GM19328 (cell line): ENCODE measurements around the gene INAFM2.

Source experiments
- ATAC-seq: cut with Tn5 transposase; IDR thresholded peaks from one replicate; pipeline ENCODE4 v1.9.1; 2021; ENCODE audit warnings: mild to moderate bottlenecking, moderate library complexity; ENCODE audit not compliant: unreplicated experiment

INAFM2 gene

DNA sequence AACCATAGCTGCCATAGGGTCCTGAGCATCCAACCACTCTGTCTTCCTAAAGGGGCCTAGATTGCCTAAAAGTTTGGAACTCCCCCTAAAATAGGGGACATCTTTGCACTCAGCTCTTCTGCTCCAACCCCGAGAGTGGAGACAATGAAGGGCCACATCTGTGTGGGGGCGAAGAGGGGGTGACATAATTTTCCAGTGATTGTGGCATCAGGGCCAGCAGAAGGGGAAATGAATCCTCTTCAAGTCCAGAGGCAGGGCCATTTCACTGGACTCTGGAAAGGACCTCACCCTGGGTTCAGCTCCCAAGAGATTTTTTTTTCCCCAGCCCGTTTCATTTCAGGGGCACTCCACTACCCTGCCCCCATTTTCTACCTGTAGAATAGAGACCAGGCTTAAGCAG is 36.0 kb upstream of the INAFM2 start:
- ATAC-seq = no peak

DNA sequence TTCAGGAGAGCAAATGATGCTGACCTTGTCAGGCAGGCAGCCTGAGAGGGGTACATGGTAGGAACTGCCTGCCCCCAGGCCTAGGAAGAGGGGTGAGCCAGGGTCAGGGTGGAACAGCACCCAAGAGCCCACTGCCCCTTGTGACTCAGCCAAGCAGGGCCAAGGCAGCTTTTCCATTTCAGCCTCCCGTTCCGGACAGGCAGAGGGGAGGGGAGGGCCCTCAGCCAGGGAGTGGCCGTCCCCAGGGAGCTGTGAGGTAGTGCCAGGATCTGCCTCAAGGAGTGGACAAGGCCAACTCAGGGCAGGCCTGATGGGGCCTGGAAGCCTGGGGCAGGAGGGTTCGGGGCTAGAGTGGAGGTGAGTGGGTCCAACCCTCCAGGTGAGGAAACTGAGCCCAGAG is 35.5 kb upstream of the INAFM2 start:
- ATAC-seq = no peak

DNA sequence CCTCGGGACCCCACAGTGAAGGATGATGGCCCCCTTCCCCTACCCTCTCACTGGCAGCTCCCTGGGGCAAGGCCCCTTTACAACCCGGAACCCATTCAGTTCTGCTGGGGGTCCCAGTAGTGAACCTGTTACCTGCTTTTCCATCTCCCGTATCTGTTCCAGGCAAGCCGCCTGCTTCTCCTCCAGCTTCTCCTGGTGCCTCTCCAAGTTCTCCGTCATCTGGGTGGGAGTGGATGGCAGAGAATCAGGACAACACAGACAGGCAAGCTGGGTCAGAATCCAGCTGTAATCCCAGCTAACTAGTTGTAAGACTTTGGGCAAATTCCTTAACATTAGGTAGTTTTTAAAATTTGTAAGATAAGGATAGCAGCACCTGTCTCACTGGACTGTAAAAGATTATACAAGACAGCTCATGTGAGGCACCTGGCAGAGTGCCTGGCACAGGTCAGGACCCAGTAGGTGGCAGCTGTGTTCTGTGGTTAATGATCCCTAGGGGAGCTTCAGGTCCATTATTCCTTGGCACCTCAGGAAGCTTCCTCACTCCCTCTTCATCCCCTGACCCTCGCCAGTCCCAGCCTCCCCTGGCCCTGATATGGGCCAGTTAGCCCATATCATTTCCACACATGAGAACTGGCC is 34.2 kb upstream of the INAFM2 start:
- ATAC-seq = no peak

DNA sequence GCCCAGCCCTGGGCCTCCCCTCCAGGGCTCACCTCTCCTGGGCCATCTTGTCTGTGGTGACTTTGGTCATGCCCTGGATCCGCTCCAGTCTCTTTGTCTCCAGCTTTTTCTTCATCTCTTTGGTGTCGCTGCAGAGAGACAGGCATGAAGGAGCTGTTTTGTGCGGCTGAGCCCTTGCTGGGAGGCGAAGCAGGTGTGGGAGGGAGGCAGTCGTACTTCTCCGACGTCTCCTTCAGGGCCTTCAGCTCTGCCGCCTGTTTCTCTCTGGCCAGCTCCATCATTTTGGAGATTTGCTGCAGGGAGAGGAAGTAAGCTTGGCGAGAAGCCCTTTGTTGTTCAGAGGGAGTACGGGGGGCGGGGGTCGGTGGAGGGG is 33.0 kb upstream of the INAFM2 start:
- ATAC-seq = no peak

DNA sequence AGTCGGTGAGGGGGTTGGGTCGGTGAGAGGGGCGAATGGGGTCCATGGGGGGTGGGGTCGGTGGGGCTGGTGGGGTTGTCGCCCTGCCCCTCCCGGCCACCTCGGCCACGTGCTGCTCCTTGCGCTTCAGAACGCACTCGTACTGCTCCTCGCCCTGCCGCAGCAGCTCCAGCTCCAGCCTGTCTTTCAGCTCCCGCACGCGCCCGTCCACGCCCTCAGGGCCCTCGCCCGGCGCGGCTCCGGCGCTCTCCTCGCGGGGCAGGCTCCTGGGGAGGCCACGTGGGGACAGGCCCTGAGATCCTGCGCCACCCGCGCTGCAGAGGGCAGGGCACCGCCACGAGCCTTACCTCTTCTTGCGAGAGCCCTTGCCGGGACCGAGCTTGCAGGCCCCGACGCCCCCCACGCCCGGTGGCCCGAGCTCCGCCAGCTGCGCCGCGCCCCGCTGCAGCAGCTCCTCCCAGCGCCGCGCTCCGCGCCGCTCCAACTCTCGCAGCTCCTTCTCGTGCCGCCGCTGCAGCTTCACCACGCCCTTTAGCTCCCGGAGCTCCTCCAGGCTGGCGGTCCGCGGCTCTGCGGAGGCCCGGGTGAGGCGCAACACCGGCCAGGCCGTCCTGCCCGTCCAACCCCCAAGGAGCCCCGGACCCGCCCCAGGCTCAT is 32.4 kb upstream of the INAFM2 start:
- ATAC-seq = no peak

DNA sequence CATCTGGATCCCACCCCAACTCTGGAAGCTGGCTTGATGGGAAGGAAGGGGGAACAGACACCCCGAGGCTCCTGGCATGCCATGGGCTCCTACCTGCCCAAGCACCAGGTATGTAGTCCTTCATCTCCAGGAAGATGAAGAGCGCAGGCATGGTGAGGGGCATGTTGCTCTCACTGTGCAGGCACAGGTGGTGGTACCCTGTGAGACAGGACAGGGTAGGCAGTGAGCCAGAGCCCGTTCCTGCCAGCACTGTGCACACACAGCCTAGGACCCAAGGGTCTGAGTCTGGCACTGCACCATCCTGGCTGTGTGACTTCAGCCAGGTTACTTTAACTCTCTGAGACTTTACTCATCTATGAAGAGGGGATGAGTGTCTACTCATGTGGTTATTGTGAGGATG is 31.2 kb upstream of the INAFM2 start:
- ATAC-seq = no peak

DNA sequence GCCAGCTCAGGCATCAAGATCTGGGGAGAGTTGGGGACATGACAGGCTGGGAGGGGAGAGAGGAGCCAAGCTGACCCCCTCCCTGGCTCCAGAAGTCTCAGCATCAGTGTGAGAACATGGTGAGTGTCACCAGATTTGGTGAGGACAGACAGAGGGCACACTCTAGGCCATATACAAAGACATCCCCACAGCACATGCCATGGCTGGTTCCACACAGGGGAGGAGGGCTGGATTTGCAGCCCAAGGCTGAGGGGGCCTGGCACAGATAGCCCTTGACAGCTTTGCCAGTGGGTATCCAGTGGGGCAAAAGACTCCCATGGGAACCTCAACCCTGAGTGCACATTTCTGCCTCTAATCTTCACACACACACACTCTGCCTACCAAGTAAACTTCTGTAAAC is 30.5 kb upstream of the INAFM2 start:
- ATAC-seq = no peak

DNA sequence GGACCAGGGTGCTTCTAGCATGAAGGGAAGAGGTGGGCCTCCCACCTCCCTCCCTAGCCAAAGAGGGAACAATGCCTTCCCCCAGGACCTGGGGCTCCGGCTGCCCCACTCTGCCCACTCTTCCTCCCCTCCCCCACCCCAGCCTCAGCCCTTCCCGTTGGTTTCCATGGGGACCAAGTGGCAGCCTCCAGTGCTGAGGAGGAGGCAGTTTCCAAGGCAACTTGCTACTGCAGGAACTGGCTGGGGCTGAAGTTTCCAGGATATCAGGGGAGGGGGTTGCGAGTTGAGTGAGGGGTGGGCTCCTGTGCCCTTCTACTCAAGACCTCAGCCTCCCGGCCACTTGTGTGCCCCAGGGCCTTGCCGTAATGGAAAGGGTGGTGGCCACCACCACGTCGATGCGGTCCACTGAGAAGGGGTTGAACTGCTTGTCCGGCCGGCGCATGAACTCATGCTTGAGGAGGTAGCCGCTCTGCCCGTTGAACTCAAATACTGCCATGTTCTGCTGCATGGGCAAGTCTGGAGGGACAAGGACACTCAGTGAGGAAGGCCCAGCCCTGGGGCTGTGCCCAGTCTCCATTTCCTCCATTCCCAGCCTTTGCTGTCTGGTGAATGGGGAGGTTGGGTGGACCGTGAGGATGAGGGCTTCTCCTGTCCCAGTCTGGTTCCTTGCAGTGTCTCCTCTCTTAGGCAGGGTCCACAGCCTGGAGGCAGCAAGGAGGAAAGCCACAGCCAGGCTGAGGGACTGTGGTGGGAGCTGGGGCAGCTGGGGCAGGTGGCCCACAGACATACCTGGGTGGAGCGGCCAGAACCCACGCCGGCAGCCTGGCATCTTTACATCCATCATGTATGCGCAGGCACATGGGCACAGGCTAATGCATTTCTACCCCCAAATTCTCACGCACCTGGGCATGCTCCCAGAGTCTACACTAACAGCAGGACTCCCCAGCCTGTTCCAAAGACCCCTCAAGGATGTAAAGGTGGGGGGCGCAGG is 29.3 kb upstream of the INAFM2 start:
- no peak for ATAC-seq

DNA sequence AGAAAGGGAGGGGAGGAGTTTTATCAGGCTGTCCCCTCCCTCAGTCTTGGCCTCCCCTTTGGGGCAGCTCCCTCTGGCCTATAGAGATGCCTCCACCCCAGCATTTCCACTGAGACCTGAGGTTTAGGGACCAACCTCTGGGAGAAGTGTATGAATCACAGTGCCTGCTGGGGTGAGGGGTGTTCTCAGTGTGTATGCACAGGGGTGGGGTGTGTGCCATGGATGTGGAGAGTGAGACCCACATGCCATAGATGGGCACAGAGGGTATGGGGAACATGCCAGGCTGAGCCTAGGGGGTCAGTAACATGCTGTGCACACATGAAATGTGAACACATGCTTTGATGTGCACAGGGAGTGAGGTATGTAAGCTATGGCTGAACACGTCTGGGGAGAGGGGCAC is 28.2 kb upstream of the INAFM2 start:
- no peak for ATAC-seq

DNA sequence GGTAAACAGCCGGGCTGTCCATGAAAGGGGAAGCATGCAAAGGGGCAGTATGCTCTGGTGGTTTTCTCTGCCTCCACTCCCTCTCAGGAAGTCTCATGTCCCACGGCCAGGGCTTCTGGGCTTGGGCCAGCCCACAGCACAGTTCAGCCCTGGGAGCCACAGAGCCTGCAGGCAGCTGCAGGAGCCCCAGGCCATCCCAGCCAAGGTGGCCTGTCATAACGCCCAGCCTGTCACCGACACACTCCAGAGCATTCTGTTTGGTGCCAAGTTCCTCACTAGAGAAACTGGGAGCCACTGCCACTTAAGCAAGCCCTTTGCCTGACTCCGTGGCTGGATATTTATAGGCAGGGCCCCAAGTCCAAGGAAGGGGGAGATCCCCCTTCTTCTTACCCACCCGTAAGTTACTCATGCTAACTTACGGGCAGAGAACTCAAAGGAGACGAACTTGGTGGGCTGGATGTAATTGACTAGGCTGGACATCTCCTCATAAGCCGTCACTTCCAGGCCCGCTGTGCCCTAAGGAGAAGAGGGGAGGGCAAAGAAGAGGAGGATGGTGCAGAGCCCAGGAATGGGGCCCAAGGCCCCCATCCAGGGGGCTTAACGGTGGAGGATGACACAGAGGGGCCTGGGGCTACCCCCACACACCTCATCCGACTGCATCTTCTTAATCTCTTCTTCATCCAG is 27.5 kb upstream of the INAFM2 start:
- no peak for ATAC-seq

DNA sequence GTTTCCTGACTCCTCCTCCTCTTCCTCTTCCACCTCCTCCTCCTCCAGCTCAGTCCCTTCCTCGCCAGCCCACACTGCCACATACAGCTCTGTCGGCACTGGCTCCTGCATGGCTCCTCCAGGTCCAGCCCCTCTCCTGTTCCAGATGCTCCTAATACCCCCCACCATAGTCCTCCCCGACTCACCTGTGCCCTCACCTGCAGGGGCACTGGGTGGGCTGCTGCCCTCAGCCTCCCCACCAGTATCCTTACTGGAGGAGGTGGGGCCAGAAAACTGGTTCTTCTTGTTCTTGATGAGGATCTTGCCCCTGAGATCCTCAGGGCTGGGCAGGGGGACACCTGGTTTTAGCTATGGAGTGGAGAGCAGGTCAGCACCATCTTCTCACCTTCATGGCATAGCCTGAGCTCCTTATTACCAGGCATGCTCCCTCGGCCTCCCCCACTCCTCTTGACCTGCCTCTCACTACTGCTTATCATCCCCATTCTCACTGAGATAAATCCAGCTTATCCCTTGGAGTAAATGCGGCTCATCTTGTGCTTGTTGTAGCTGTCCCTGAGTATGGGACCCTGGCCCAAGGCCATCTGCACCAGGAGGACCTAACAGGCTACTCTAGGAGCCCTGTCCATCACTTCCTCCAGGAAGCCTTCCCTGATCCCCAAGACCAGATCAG is 26.8 kb upstream of the INAFM2 start:
- ATAC-seq = no peak

DNA sequence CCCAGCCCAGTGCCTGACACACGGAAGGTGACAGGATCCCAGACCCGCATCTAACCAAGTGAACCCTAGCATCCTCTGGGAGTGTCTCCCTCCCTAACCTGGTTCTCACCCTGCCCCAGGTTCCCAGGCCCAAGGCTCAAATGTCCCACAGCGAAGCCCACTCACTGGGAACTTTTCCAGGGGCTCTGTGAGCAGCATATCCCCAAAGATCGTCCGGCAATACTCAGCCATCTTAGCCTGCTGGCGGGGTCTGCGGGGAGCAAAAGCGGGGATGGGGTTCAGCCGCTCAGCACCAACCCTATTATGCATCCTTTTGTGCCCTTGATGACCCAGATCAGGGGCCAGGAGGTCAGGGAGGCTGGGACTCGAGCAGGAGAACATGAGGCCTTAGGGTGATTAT is 26.1 kb upstream of the INAFM2 start:
- no peak for ATAC-seq

DNA sequence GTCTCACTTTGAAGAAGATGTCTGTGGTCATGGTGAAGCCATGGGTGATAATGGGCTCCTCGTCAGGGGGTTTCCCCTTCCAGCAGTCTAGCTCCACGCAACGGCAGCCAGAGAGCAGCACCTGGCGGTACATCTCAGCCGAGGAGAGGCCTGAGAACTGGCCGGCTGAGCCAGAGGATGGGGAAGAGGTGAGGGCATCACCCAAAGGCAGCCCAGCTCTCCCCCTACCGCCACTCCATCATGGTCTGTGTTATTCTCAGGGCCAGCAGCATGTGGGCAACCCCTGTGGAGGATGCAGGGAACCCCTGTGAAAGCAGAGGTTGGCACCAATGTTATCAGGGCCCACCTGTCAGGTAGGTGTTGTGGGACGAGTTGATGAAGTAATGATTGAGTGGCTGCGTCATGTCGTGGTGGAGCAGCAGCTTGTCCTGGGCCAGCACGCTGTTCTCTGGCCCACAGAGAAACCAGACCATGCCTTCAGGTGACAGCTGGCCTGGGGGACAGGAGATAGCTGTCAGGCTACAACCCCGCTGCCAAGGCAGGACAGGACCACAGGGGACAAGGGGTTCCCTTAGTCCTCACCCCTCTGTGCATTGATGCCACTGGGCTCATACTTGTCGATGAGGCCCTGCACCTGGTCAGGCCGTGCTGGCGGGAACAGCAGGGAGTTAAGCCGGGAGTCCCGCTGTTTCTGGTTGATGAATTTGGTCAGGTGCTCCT is 25.1 kb upstream of the INAFM2 start:
- no peak for ATAC-seq

DNA sequence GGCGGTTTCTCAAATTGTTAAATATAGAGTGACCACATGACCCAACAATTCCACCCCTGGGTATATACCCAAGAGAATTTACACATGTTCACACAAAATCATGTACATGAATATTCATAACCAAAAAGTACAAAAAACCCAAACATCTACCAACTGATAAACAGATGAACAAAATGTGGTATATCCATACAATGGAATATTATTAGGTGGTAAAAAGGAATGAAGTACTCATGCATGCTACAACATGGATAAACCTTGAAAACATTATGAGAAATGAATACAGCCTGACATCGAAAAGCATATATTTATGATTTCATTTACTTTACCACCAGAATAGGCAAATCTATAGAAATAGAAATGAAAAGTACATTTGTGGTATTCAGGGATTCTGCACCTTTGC is 23.1 kb upstream of the INAFM2 start:
- no peak for ATAC-seq

DNA sequence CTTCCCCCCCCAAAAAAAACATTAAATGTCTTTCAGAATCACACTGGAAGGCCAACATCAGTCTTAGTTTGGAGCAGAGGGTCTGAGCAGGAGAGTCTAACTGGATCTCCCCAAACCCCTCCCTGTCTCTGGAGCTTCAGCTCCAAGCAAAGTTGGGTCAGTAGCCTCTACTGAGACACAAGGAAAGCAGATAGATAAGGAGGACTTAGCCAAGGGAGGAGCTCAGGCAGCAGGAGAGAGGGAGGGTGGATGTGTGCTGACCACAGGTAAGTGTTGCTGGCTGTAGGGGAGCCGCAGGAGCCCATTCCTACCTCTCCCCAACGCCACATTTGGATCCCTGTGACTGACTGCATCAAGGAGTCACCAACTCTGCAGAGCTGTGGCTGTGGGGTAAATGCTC is 22.7 kb upstream of the INAFM2 start:
- no peak for ATAC-seq

DNA sequence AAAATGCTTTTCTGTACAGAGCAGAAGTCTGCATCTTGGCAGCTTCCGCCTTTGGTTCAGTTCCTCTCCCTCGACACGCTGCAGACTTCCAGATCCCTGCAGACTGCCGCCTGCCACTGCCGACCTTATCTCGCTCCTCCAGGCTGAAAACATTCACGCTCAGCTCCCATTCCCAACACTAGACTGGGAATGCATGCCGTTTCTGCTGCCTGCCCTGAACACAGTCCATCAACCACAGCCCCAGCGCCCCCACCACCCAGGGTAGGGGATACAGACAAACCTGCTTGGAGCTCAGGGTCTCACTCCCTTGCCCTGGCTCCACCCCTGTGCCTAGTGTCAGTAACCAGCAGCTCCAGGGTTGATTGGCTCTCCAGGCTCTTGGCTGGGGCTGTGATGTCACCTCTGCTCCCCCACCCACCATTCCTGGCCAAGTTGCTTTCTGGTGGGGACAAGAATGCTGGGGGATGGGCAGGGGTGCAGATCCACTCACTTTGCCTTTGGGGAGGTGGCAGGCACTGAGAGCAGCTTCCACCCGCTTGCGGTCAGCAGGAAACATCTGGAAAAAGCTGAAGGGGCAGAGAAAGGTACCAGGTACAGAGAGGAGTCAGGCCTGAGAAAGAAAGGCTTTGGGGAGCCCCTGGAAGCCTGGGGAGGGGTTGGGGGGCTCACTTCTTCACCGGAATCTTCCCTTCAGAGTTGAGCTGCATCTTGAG is 21.9 kb upstream of the INAFM2 start:
- no peak for ATAC-seq

DNA sequence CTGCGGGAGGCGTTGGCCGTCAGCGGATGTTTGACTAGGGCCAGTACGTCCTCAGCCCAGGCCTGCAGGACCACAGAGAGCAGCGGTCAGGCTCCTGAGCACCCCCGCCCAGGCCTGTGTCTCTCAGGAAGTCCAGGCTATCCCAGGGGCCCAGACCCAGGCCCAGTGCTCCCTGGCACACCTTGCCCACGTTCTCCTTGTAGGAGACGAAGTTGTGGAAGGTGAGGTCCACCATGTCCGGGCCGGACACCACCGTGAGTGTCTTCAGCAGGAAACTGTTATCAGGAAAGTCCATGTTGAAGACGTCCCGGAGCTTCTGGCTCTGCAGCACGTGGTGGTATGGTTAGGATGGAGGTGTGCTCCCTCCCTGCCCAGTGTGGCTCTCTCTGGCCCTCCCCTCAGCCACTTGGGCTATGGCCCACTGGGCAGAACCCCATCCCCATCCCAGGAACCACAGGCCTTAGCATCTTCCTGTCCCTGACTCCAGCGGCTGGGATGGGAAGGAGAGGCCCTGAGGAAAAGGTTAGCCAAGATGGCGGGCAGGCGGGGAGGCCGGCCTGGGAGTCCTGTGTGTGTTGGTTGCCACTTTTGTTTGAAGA is 21.1 kb upstream of the INAFM2 start:
- ATAC-seq = no peak

DNA sequence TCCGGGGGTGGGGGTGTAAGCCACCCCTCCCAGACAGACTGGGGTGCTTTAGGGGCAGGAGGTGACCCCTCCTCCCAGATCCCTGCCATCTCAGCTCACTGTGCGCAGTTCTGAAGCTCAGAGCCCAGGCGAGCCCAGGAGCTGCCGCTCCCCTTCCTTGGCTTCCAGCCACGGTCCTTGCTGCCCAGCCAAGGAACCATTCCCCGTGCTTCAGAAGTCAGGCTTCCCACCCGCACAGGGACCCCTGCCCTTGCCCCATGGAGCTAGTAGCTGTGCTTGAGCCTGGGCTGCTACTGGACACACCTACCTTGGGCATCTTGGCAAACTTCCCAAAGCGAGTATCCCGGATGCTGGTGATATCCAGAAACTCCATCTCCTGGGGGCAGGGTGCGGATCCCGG is 20.5 kb upstream of the INAFM2 start:
- no peak for ATAC-seq

DNA sequence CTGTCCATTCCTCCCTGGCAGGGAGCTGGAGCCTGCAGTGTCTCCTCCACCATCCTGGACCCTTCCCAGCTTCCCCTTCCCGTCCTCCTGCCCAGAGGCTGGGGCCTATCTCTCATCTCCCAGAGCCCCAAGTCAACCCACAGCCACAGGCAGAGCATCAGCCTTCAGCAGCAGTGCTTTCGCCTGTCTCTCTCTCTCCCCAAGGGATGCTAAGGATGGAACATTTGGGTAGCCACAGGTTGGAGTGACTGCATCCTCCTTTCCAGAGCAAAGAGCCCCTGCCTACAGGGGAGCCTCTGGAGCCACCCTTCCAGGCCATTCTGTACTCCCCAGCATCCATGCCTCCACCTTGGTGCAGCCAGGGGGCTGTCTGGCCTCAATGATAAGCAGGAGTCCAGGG is 19.9 kb upstream of the INAFM2 start:
- ATAC-seq = no peak
